Measurements from ENCODE around the gene TSPAN4. TPM values are rescaled to one million over a fixed set of nuclear protein-coding genes. Genes with fewer than 3 reads are reported as not detected.

Gene TSPAN4
- total and polyA plus RNA-seq, 2 donors (not counting 1 experiment from before 2014, with no cell fraction given) = 102 to 191 TPM

GRCh38 chr11:818396-819128 is 24.1 kb upstream of the TSPAN4 start, which contains the start of gene PNPLA2:
Gene PNPLA2 (plus strand): TSS chr11:818914. CDS start chr11:819719, 805 bp downstream.
- Histone ChIP-seq H3K4me1 (ENCODE audit: control insufficient read depth, extremely low read depth, insufficient read depth, low read length) (peaks cover 20% of the 10 kb centered on the region), H3K79me2 (ENCODE audit: control insufficient read depth, insufficient read depth, low read length) (peaks cover 16% of the 10 kb centered on the region), H3K9ac (ENCODE audit: insufficient read depth, low read length) (peak within 1 kb of the TSS; percentile 90), H4K20me1 (ENCODE audit: control insufficient read depth, extremely low read depth, insufficient read depth, low read length) (no peaks in the 10 kb centered on the region), H3K4me2 (ENCODE audit: extremely low read depth, insufficient read depth, low read length) (peak within 1 kb of the TSS; percentile 82), H3K4me3 (replicated peaks in 1 of 4; ENCODE audit: control extremely low read depth in 1 of 4, insufficient read depth in 1 of 4, low read depth in 3 of 4, low read length in 4 of 4) (peak within 1 kb of the TSS; percentile 46 to 81 (median 66)), H3K27ac (ENCODE audit: insufficient read depth, low read length) (peak within 1 kb of the TSS; percentile 82), H3K27me3 (ENCODE audit: control insufficient read depth, insufficient read depth, low read length) (no peaks in the 10 kb centered on the region), H3K36me3 (ENCODE audit: control insufficient read depth, insufficient read depth, low read length) (peaks cover 10% of the 10 kb centered on the region), H2AFZ (ENCODE audit: low read length) (peak within 1 kb of the TSS; percentile 46), H3K9me3 (ENCODE audit: control insufficient read depth, insufficient read depth, low read depth, low read length) (no peaks in the 10 kb centered on the region)
- peak in 1 of 2 donors; percentile 56 for DNase-seq (ENCODE audit: low read depth in 2 of 2)
- TF ChIP-seq CTCF (conservative IDR thresholded peaks at IDR 0.05 in 1 of 2, IDR thresholded peaks at IDR 0.05 in 1 of 2; ENCODE audit: low read depth in 1 of 2, low read length in 2 of 2) (no peak), EZH2 (IDR thresholded peaks at IDR 0.05; ENCODE audit: low read length, missing control alignments) (no peak)

GRCh38 chr11:819129-819931 is 23.3 kb upstream of the TSPAN4 start:
- peak; percentile 73 to 80 for DNase-seq (ENCODE audit: low read depth in 2 of 2)
- Histone ChIP-seq H3K27ac (ENCODE audit: insufficient read depth, low read length) (peak overlapping the region; percentile 82), H2AFZ (ENCODE audit: low read length) (peak overlapping the region; percentile 46), H3K4me1 (ENCODE audit: control insufficient read depth, extremely low read depth, insufficient read depth, low read length) (peaks cover 20% of the 10 kb centered on the region), H3K9me3 (ENCODE audit: control insufficient read depth, insufficient read depth, low read depth, low read length) (no peaks in the 10 kb centered on the region), H3K9ac (ENCODE audit: insufficient read depth, low read length) (peak overlapping the region; percentile 90), H3K79me2 (ENCODE audit: control insufficient read depth, insufficient read depth, low read length) (peaks cover 16% of the 10 kb centered on the region), H3K4me2 (ENCODE audit: extremely low read depth, insufficient read depth, low read length) (peak overlapping the region; percentile 82), H3K27me3 (ENCODE audit: control insufficient read depth, insufficient read depth, low read length) (no peaks in the 10 kb centered on the region), H4K20me1 (ENCODE audit: control insufficient read depth, extremely low read depth, insufficient read depth, low read length) (no peaks in the 10 kb centered on the region), H3K36me3 (ENCODE audit: control insufficient read depth, insufficient read depth, low read length) (peaks cover 12% of the 10 kb centered on the region), H3K4me3 (replicated peaks in 1 of 4; ENCODE audit: control extremely low read depth in 1 of 4, insufficient read depth in 1 of 4, low read depth in 3 of 4, low read length in 4 of 4) (peak overlapping the region; percentile 46 to 81 (median 66))
- no peak for TF ChIP-seq EZH2 (IDR thresholded peaks at IDR 0.05; ENCODE audit: low read length, missing control alignments)
- TF ChIP-seq CTCF (conservative IDR thresholded peaks at IDR 0.05 in 1 of 2, IDR thresholded peaks at IDR 0.05 in 1 of 2; ENCODE audit: low read depth in 1 of 2, low read length in 2 of 2) = no peak

All from fibroblast of lung (primary cell).